Right renal cortex interstitium (tissue), 3 donors: Measurements from ENCODE around the gene ARPC5. TPM values are rescaled to one million over a fixed set of nuclear protein-coding genes. Genes with fewer than 3 reads are reported as not detected.
"Not testable (repeated sequence)": the region's sequence is repeated elsewhere in the genome, so short reads cannot be mapped to it uniquely, and the experiment has no call there.

Source experiments
- DNase-seq, 3 donors: peaks; one replicate each; pipeline ENCODE4 v3.0.0-alpha.2; 2013; ENCODE audit warnings: low read depth in 3 of 3, low spot score in 2 of 3
- polyA plus RNA-seq, 3 donors: library from polyadenylated mRNA; unstranded; fragments of 120-200 nt; gene quantifications; one replicate each; pipeline ENCODE4 v1.2.1, GENCODE V29; 2013; ENCODE audit not compliant: insufficient read length in 3 of 3

The ARPC5 gene
- polyA plus RNA-seq, 3 donors, result 152 to 162 (median 153) TPM

DNA sequence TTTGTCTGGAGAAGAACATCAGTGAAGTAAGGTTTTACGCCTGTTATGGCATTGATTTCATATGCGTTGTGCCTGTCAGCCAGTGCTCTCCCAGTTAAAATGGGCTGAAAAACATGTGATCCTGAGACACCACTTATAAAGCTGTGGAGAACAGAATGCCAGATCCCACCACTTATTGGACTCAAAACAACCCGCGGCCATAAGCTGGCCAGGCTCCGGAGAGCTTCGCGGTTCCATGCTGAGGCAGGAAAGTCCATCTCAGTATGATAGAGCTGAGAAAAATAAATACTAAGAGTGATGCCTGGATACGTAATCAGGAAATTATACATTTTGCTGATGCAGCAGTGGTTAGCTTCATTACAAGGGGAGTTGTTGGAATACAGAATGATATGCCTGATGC, 12.5 kb upstream of the ARPC5 start:
- no peak for DNase-seq

DNA sequence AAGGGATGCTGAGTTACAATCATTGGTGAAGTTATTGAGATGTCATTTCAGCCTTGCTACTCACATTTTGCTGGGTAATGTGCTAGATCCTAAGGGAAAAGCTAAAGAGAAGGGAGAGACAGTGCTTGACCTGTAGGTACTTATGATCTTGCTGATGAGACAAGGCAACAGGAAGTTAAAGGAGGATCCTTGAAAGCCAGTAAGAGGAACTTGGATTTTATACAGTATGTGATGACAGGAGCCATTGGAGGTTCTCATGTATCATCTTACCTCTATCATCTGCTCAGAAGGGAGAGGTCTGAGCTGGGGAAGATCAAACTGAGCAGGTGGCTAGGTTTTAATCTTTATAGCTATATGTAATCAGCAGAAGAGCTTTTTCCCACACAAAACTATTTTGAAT, 11.2 kb upstream of the ARPC5 start:
- DNase-seq, result no peak

DNA sequence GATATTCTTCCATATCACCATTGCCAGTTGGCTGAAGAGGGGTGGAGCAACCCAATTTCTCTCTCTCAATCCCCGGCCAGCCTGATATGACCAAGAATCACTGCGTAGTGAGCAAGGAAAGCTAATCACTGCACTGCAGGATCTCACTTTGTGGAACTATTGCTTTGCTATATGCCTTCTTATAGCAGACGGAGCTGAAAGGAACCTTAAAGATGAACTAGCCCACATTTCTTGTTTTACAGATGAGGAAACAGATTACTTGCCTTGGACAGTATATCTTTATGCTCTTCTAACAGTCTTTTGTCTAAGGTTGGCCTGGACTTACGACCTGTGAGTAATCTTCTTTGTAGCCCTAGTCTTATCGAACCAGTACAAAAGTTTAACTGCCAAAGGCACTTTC, 9.9 kb upstream of the ARPC5 start:
- no peak for DNase-seq

DNA sequence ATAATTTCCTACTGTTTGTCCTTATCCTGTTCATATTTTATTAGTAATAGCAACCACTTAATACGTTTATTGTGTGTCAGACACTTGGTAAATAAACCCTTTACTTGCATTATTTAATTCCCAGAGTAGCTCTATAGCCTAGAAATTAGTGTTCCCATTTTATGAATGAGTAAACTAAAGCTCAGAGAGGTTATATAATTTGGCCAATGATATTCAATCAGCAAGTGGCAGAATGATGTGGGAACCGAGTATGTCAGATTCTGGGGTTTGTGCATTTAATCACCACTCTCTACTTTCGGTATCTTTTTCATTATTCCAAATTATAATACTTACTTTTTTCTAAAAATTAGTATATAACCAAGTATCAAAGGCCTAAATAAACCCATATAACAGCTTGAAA, 6.6 kb upstream of the ARPC5 start:
- DNase-seq, result no peak

DNA sequence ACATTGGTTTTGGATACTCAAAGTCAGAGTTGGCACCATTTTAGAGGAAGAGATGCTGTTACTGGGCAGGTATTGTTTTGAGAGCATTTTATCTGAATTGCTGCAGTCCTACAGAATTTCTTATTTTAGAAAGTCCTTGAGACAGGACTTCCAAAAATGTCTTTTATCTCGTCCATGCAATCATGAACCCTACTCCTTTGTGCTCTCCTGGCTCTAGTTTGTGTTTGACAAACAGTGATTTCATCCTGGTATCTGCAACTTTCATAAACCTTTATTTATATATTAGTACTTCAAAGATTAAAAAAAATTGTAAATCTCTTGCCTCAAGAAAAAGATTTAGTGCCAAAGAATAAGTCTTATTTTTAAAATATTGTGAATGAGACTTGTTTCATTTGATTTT, 4.6 kb upstream of the ARPC5 start:
- no peak for DNase-seq

DNA sequence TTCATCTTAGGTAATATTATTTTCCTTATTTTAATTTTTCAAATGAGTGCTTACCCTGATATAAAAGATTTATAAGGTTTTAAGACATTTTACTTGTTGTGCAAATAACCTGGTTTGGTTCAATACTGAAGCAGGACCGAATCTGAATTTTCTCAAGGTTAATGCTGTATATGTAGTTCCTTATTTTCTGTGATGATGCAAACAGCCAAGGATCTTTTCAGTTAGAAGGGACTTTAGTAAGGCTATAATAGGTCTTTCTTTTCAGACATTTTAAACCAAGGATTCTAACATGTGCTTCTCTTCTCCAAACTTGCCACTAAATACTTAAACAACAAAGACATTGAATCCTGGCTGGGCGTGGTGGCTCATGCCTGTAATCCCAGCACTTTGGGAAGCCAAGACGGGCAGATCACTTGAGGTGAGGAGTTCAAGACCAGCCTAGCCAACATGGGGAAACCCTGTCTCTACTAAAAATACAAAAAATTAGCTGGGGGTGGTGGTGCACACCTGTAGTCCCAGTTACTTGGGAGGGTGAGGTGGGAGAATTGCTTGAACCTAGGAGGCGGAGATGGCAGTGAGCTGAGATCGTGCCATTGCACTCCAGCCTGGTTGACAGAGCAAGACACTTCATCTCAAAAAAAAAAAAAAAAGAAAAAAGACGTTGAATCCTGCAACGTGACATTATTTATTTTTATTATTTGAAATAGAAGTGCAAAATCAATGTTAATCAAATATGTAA, 3.2 kb upstream of the ARPC5 start:
- no peak for DNase-seq

- DNase-seq, result no peak
These were observed 1.2 kb upstream of the ARPC5 start for GRCh38 chr1:183636783-183637182.

GRCh38 chr1:183636334-183636682, 725 bp upstream of the ARPC5 start:
- no peak for DNase-seq

DNA sequence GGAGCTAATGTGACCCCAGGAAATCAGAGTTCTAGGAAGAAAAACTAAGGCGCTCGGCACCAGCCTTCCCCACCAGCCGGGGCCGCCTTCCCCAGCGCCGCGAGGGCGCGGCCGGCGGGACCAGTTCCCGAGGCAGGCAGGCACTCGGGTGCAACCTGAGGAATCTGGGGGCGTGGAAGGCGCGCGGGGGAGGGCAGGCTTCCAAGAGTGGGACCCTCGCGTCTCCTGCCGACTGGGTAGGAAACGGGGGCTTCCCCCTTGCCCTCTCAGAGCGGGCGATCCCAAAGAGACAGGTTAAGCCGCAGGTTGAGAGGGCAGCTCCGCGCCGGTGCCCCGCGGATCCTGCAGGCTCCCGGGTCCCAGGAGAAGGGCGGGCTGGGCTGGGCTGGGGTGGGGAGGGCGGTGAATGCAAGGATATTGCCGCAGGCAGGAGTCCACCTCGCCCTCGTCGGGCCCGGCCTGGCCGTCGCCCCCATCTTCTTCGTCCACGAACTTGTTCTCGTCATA, 431 bp downstream of the ARPC5 start:
- no peak for DNase-seq

- no peak for DNase-seq
These were observed 1.0 kb downstream of the ARPC5 start for GRCh38 chr1:183634429-183635065.

DNA sequence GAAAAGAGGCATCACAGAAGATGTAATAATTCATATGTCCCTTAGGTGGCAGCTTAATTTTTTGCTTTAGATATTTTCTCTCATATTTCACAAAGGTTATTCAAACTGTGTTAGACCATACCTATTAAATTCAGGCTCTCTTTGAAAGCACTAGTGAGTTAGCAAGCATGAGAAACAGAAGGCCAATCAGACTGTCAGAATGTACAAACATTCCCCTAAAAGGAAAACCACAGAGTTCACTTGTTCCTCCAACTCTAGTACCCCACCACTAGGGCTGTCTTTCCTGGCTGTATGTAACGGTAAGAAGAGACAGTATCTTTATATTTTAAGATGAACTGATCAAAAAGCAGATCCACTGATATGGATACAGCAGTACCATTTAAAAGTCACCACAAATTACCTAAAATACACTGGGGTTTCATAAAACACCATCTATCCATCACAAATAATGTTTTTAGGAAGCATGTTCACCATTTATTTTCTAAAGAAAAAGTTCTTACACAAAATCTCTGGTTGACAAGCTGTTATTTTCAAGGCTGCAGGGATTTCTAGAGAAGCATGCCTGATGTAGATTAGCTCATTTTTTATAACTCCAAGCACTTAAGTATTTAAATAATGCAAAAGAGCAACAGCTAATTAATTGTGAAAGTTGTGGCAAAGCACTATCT, 1.8 kb downstream of the ARPC5 start:
- DNase-seq, result no peak

- DNase-seq, result no peak
These were observed 2.6 kb downstream of the ARPC5 start for GRCh38 chr1:183632964-183633363.

- no peak for DNase-seq
These were observed 3.5 kb downstream of the ARPC5 start for GRCh38 chr1:183632114-183632513.

GRCh38 chr1:183630748-183631147, 4.8 kb downstream of the ARPC5 start:
- no peak for DNase-seq

GRCh38 chr1:183628537-183628936, 7.0 kb downstream of the ARPC5 start:
- no peak for DNase-seq

- not testable (repeated sequence) for DNase-seq
These were observed 9.3 kb downstream of the ARPC5 start for GRCh38 chr1:183626236-183626635.

DNA sequence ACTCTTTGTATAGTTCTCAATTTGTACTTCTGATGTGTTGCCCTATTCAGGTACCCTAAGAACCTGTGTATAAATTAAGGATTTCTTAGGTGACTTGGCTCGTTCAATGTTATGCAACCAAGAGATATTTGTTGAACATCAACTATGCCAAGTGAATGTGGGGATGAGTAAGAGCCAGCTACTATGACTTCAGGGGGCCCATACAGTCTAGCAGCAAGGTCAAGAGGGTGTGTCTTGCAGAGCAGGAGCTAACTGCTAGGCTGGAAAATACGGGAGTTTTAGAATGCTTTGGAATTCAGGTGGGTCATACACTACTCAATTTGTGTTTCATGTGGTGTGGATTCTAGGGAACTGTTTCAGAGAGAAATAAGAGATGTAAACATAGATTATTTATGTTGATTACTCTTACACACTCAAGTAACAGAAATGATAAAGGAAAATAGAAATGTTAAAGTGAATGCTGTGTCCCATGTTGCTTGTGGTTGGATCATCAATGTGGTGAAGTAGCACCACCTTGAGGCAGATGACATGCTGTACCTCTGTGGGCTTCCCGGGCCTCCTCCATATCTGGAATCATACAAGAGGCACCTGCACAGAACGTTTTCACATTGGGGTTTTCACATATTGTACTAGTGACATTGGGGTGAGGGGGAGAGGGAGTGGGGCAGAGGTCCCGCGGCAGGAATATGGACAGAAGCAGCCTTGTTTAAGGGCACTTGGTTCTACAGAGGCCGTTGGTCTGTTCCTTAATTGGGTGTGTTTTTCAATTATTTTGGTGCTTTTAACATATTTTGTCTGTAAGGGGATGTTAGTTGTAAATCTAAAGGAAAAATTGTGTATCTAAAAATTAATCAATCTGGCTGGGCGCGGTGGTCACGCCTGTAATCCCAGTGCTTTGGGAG, 12.4 kb downstream of the ARPC5 start:
- peak in 1 of 3 donors; percentile 61 for DNase-seq

- DNase-seq, result no peak
These were observed 13.6 kb downstream of the ARPC5 start for GRCh38 chr1:183622013-183622412.

GRCh38 chr1:183620311-183620710, 15.3 kb downstream of the ARPC5 start:
- DNase-seq, result no peak

DNA sequence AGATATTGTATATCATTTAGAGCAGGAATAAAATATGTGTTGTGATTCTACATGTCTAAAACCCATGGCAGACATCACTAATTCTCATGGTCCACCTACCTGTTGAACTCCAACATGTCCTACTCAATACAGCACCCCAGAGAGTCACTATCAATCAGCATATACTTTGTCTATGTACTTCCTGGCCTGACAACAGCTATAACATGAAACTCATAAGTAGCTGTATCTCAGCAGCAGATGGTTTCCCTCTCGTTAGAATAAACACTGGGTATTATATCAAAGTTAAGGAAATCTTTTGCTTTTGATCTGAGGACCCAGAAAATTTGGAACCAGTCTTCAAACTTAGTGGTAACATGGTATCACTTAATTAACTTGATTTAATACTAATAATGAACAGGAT, 15.8 kb downstream of the ARPC5 start:
- no peak for DNase-seq

DNA sequence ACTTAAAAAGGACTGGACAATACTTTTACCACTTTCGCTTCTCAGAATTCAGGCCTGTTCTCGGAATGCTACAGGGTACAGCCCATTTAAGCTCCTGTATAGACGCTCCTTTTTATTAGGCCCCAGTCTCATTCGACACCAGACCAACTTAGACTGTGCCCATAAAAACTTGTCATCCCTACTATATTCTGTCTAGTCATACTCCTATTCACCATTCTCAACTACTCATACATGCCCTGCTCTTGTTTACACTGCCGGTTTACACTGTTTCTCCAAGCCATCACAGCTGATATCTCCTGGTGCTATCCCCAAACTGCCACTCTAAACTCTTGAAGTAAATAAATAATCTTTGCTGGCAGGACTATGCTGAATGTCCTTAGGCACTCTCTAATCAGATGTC, 17.4 kb downstream of the ARPC5 start:
- DNase-seq, result not testable (repeated sequence)
